Right lobe of liver (tissue), 4 donors: Measurements from ENCODE around the gene TSPAN5.

Experiments
- CTCF ChIP-seq, 4 donors: fragments of 200-600 bp in 3 of 4; fragments of 450-650 bp in 1 of 4; IDR thresholded peaks; one replicate each; pipeline versions ENCODE4 v1.5.1 to v1.8.0; 2016 to 2022; ENCODE audit warnings: antibody characterized with exemption in 4 of 4, mild to moderate bottlenecking in 2 of 4
- POLR2A ChIP-seq: fragments of 450-650 bp; IDR thresholded peaks from one replicate; pipeline ENCODE4 v1.6.1; 2017; ENCODE audit warnings: antibody characterized with exemption, mild to moderate bottlenecking
- donor health status: DM: no; HTN: no; CAD: no.
- donor health status: DM: no; HTN: no; CAD: no.
- donor health status: DM: no; HTN: yes; CAD: no.

- TF ChIP-seq POLR2A = no peak
- TF ChIP-seq CTCF (IDR thresholded peaks at IDR 0.05) = no peak
Measured at GRCh38 chr4:98680806-98681205, 22.4 kb upstream of the TSPAN5 start.
